B cell (primary cell): ENCODE measurements around the gene NDUFB7. TPM values are rescaled to one million over a fixed set of nuclear protein-coding genes. Genes with fewer than 3 reads are reported as not detected.

Experiments
- polyA plus RNA-seq: library from polyadenylated mRNA; depleted of rRNA; stranded (reverse); fragments of >200 nt; gene quantifications from 2 replicates; pipeline ENCODE4 v1.2.3, GENCODE V29; 2012
- small RNA-seq: library from RNA; depleted of rRNA; stranded (forward); fragments of <200 nt; gene quantifications from one replicate; pipeline ENCODE3, GENCODE V24; 2012; ENCODE audit warnings: low replicate concordance, low read depth; ENCODE audit not compliant: insufficient read length
- total RNA-seq, 2 donors: library from RNA; stranded (reverse); fragments of 120-200 nt in 1 of 2; gene quantifications; 1 replicate in 1 of 2; 2 replicates in 1 of 2; pipeline versions ENCODE4 v1.2.3 to v1.2.4, GENCODE V29; 2013 to 2022

The NDUFB7 gene
- total and polyA plus RNA-seq, 2 donors (not counting 1 experiment from before 2014, with no cell fraction given): 71.5 to 168 TPM

Small RNA genes within 50 kb of the gene (small RNA-seq; reads per million reads assigned to genes)
- not detected for gene RN7SL842P

Other genes starting within 250 kb of the NDUFB7 start
- gene ADGRE5, start 190.6 kb downstream of the NDUFB7 start, total RNA-seq: 187 and 188 TPM in 2 replicates
- 116 and 194 TPM in 2 replicates for gene ADGRE5, start 190.6 kb downstream of the NDUFB7 start, polyA plus RNA-seq
- 168 and 178 TPM in 2 replicates for gene DDX39A, start 152.7 kb downstream of the NDUFB7 start, total RNA-seq
- 393 and 669 TPM in 2 replicates for gene DDX39A, start 152.7 kb downstream of the NDUFB7 start, polyA plus RNA-seq
- 170 and 171 TPM in 2 replicates for gene PKN1, start 138.8 kb downstream of the NDUFB7 start, total RNA-seq
- gene PKN1, start 138.8 kb downstream of the NDUFB7 start, polyA plus RNA-seq: 114 and 127 TPM in 2 replicates
- 0.27 TPM in 1 of 2 replicates, not detected in the other for gene PTGER1, start 96.7 kb downstream of the NDUFB7 start, total RNA-seq
- not detected in 2 replicates for gene PTGER1, start 96.7 kb downstream of the NDUFB7 start, polyA plus RNA-seq
- 10.7 and 12.0 TPM in 2 replicates for gene GIPC1, start 75.9 kb downstream of the NDUFB7 start, total RNA-seq
- gene GIPC1, start 75.9 kb downstream of the NDUFB7 start, polyA plus RNA-seq: 8.6 and 11.3 TPM in 2 replicates
- gene DNAJB1, start 53.7 kb downstream of the NDUFB7 start, total RNA-seq: 72.8 and 82.1 TPM in 2 replicates
- gene DNAJB1, start 53.7 kb downstream of the NDUFB7 start, polyA plus RNA-seq: 136 and 194 TPM in 2 replicates
- gene TECR, start 42.5 kb downstream of the NDUFB7 start, total RNA-seq: 68.9 and 72.4 TPM in 2 replicates
- gene TECR, start 42.5 kb downstream of the NDUFB7 start, polyA plus RNA-seq: 97.0 and 129 TPM in 2 replicates
- gene CLEC17A, start 11.0 kb upstream of the NDUFB7 start, total RNA-seq: 121 and 127 TPM in 2 replicates
- gene CLEC17A, start 11.0 kb upstream of the NDUFB7 start, polyA plus RNA-seq: 163 and 180 TPM in 2 replicates
- 0.17 TPM in 1 of 2 replicates, not detected in the other for gene ADGRE3, start 102.8 kb upstream of the NDUFB7 start, total RNA-seq
- gene ADGRE3, start 102.8 kb upstream of the NDUFB7 start, polyA plus RNA-seq: 0.46 TPM in 1 of 2 replicates, not detected in the other
- gene ZNF333, start 118.0 kb upstream of the NDUFB7 start, total RNA-seq: 36.9 and 39.4 TPM in 2 replicates
- gene ZNF333, start 118.0 kb upstream of the NDUFB7 start, polyA plus RNA-seq: 23.2 and 36.4 TPM in 2 replicates
- gene ADGRE2, start 206.5 kb upstream of the NDUFB7 start, total RNA-seq: 0.89 and 1.7 TPM in 2 replicates
- 0.52 and 1.1 TPM in 2 replicates for gene ADGRE2, start 206.5 kb upstream of the NDUFB7 start, polyA plus RNA-seq